Gastrocnemius medialis (tissue), 4 donors: ENCODE measurements around the gene SKIC2.
"Not testable (repeated sequence)": the region's sequence is repeated elsewhere in the genome, so short reads cannot be mapped to it uniquely, and the experiment has no call there.

ENCODE experiments used
- POLR2A ChIP-seq, 2 donors: fragments of 450-650 bp; IDR thresholded peaks; one replicate each; pipeline ENCODE4 v1.6.1; 2017; ENCODE audit warnings: antibody characterized with exemption in 2 of 2, mild to moderate bottlenecking in 2 of 2, moderate library complexity in 2 of 2
- TF ChIP-seq, protein P1 (sequence below), 5 experiments: fragments of 450-650 bp in 3 of 5; fragments of 200-600 bp in 2 of 5; sonication (generic) in 2 of 5; IDR thresholded peaks in 4 of 5; conservative IDR thresholded peaks in 1 of 5; 1 replicate in 4 of 5; 2 replicates in 1 of 5; pipeline ENCODE4 v1.5.1; 2016 to 2019; ENCODE audit warnings: antibody characterized with exemption in 5 of 5, mild to moderate bottlenecking in 3 of 5, moderate library complexity in 3 of 5

DNA sequence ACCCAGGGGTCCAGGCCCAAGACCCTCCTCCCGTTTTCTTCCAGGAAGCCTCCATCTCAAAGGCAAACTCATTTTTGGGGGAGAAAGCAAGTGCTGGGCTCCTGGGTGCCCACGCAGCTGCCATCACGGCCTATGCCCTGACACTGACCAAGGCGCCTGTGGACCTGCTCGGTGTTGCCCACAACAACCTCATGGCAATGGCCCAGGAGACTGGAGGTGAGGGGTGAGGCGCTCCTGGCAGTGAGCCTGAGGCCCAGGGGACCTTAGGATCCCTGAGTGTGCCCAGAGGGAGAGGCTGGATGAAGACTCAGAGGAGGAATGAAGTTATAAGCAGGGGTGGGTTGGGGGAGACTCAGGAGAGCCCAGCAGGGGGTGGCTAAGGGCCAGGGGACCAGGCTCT lies 37.4 kb downstream of the SKIC2 start:
- TF ChIP-seq, protein P1, sequence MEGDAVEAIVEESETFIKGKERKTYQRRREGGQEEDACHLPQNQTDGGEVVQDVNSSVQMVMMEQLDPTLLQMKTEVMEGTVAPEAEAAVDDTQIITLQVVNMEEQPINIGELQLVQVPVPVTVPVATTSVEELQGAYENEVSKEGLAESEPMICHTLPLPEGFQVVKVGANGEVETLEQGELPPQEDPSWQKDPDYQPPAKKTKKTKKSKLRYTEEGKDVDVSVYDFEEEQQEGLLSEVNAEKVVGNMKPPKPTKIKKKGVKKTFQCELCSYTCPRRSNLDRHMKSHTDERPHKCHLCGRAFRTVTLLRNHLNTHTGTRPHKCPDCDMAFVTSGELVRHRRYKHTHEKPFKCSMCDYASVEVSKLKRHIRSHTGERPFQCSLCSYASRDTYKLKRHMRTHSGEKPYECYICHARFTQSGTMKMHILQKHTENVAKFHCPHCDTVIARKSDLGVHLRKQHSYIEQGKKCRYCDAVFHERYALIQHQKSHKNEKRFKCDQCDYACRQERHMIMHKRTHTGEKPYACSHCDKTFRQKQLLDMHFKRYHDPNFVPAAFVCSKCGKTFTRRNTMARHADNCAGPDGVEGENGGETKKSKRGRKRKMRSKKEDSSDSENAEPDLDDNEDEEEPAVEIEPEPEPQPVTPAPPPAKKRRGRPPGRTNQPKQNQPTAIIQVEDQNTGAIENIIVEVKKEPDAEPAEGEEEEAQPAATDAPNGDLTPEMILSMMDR (IDR thresholded peaks at IDR 0.05 in 4 of 5, conservative IDR thresholded peaks at IDR 0.05 in 1 of 5), result not testable (repeated sequence)
- TF ChIP-seq POLR2A (IDR thresholded peaks at IDR 0.05), result not testable (repeated sequence)
